GM19240 (cell line): Measurements from ENCODE around the gene GRAP.

ENCODE experiments used
- DNase-seq: peaks from one replicate; pipeline ENCODE4 v3.0.0; 2011; ENCODE audit warnings: low spot score; ENCODE audit not compliant: insufficient read length

The GRAP gene

GRCh38 chr17:19003543-19004420 lies 43.0 kb downstream of the GRAP start:
- DNase-seq: no peak

DNA sequence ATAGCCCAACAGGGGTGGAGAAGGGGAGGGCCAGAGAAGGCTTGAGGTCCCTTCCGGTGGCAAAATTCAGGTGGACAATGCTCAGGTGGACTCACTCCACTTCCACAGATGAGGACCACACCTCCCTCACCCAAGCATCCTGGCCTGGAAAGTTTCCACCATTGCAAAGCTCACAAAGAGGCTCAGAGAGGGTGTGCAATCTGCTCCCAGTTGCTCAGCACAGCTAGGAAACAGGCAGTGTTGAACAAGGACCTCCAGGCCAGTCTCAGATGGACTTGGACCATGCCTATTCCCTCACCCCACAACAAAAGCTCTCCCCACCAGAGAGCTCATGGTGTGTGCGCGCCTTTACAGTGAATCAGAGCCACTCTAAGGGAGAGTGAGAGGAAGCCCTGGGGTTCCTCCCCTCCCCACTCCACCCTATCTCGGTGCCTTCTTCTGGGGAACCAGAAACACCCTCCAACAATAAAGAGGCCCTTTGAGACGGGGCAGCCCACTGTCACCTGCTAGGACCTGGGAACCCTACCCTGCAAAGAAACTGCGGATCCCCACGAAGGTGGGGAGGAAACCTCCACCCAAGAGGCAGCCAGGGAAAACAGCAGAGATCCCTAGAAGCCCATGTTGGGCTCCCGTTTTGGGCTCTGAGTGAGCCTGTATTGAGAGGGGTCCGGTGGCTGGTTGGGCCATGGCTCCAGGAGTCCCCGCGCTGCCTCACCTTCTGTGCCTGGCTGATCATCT lies 43.8 kb downstream of the GRAP start:
- no peak for DNase-seq

GRCh38 chr17:19001907-19002590 lies 44.7 kb downstream of the GRAP start:
- DNase-seq: no peak

DNA sequence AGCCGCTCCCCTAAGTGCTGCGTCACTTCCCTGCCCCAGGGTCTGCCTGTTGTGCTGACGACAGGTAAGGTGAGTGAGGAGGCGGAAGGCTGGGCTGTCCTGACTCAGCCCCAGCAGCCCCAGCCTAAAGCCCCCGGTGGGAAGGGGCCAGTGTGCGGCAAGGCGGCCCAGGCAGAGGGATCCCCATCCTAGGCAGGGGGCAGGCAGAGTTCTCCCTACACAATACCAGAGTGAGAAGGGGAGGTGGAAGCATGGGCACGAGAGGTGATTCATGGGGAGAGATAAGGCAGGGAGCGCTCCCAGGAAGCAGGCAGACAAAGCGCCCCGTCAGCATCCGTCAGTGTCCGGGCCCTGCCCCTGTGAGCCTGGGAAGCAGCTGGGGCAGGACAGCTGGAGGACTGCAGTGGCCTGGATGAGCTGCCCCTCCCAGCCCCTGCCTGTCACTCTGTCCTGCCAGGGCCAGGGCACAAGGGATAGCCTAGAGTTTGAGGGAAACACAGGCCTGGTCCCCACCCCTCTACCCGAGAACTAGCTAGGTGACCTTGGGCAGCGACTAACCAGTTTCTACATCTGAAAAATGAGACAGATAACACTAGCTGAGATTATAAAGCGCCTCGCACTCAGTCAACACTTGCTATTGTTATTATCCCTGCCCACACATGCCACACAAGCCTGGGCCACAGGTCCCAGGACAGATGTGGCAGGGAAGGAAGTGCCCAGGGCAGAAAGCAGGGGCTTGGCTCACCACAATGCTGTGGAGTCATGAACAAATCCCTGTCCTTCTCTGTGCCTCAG lies 46.0 kb downstream of the GRAP start:
- DNase-seq: no peak

DNA sequence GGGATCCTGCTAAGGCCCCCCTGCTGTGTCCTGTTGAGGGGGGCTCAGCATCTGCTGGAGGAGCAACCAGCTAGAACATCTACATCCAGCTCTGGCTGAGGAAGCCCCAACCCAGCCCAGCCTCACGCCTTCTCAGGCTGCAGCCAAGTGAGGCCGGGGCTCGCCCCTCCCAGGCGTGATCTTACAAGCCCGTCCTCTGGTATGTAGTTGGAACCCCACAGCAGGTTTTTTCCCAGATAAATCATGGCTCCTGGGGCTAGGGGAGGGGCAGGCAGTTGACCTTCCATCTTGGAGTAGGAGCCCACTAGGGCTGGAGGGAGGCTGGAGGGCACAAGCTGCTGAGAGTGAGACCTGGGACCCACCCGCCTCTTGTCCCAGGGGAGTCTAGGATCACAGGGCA lies 46.8 kb downstream of the GRAP start:
- DNase-seq: no peak

DNA sequence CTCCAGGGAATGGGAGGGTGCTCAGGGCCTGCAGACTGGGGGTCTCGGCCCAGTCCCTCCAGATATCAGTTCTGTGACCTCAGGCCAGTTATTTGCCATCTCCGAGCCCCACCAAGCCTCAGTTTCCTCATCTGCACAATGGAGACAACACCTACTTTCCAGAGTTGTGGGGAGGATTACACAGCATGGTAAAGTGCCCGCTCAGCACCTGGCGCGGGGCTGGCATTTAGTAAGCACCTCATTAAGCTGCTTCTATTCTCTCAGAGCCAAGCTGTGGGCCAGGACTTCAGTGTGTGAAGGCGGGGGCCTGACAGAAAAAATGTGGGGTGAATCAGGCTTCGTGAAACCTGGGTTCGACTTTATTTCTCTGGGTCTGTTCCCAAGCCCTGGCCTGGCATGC lies 47.4 kb downstream of the GRAP start:
- DNase-seq: no peak

- DNase-seq: no peak
Measured at GRCh38 chr17:18997650-18998196, 49.0 kb downstream of the GRAP start.

DNA sequence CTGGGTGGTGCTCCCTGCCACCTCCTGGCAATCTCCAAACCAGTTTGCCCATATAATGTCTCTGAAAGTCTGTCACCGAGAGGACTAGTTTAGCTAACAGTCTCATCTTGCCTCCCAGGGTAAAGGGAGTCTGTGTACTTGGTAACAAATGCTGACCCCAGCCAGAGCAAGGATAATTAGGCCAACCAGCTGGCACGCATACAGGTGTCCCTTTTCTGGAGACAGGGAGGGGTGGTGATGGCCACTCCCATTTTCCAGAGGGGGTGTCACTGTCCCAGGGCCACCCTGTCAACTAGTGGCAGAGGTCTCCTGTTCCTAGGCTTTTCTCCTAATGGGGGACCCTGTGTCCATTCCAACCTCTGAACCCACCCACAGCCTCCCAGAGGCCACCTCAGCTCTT lies 50.3 kb downstream of the GRAP start:
- no peak for DNase-seq

DNA sequence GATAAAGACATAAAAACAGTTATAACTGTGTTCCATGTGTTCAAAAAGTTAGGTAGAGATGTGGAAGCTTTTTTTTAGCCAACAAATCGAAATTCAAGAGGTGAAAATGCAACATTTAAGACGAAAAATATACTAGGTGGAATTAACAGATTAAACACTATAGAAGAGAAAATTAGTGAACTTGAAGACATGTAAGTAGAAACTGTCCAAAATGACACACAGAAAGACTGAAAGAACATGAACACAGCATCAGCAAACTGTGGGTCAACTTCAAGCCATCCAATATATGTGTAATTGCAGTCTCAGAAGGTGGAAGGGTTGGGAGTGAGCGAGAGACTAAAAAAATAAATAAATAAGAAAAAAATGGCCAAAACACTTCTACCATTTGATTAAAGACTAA lies 51.5 kb downstream of the GRAP start:
- no peak for DNase-seq

GRCh38 chr17:18994631-18995030 lies 52.1 kb downstream of the GRAP start:
- no peak for DNase-seq

DNA sequence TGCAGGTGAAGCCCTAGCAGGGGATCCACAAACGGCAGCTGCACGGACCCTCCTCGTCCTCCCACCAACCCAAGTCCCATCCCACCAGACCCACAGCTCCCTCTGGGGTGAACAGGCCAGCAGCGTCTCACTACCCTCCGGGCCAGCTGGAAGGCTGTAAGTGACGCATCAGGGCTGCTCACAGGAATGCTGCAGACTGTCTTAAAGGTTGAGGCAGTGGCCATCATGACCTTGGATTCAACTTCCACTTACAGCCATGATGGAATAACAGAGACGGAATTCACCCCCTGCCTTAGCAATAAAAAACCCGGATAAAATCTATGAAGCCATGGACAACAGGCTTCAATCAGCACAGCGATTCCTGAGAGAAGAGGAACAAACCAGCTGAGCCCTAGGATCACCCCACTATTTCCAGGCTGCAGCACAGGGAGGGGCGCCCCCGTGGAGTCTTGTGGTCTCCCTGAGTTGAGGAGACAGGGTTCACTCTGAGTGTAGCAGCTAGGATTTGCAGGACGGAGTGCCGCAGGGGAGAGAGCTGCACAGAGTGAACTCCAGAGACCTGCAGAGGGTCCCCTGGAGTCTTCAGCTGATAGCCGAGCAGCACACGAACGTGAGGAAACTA lies 52.7 kb downstream of the GRAP start:
- DNase-seq: no peak

GRCh38 chr17:18992454-18993130 lies 54.2 kb downstream of the GRAP start:
- no peak for DNase-seq

- DNase-seq: no peak
Measured at GRCh38 chr17:18991531-18992315, 55.0 kb downstream of the GRAP start.

- DNase-seq: no peak
Measured at GRCh38 chr17:18990331-18990730, 56.4 kb downstream of the GRAP start.

DNA sequence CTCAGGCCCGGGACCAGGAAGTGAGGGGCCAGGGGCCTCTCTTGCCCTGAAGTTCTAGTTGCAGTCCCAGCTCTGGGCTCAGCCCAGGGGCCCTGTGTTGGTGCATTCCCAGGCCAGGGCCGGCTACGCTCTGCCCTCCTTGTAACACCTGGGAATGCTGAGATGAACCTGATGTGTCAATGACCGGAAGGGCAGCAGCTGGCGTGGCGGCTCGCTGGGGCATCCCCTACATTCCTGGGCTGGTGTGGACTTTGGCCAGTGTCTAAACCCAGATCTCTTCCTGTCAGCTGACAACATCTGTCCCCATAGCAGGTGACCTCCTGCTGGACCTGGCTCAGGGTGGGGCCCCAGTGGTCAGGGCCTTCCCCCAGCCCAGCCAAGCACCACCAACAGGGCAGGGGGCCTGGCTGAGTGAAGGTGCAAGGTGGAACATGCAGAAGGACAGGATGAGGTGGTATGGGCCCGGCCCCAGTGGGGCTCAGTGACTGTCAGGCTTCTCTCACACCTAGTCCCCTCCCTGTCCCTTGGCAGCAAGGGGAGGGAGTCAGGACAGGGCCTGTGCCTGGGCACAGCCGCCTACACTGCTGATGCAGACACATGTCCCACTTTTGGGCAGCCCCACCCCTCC lies 58.1 kb downstream of the GRAP start:
- no peak for DNase-seq

DNA sequence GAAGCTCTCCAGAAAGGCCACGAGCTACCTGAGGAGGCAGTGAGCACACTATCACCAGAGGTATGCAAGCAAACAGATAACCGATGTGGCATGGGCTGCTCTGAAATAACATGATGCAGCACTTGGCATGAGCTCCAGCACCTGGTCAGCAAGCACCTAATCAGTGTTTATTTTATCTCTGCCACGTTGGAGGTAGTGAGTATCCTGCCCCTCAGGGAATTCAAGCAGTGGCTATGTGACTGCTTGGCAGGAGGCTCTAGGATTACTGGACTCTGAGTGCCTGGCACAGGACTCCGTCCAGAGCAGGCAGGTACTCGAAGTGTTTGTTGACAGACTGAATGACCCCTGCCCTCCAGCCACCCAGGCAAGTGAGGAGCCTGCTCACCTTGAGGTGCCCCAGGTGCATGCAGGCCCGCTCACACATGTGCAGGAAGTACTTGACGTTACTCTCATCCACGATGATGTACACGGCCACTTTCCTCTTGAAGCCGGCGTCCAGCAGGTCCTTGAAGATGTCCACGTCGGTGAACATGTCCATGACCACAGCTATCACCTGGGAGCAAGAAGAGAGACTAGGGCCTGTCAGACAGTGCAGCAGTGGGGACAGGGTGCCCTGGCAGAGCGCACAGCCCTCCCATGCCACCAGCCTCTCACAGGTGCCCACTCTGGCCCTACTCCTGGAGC lies 58.8 kb downstream of the GRAP start:
- no peak for DNase-seq

DNA sequence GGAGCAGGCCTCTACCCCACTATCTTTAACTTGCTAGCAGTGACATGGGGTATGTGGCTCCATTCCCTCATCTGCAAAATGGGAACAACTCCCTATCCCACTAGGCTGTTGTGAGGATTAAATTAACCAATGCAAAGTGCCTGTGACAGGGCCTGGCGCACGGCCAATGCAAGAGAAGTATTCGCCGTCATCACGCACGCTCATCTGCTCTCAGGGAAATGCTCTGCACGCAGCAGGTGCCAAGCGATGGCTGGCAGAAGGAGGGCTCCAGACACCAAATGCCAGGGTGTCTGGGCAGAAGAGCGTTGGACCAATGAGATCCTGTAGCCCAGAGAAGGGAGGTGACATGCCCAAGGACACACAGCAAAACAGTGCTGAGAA lies 59.5 kb downstream of the GRAP start:
- DNase-seq: no peak

DNA sequence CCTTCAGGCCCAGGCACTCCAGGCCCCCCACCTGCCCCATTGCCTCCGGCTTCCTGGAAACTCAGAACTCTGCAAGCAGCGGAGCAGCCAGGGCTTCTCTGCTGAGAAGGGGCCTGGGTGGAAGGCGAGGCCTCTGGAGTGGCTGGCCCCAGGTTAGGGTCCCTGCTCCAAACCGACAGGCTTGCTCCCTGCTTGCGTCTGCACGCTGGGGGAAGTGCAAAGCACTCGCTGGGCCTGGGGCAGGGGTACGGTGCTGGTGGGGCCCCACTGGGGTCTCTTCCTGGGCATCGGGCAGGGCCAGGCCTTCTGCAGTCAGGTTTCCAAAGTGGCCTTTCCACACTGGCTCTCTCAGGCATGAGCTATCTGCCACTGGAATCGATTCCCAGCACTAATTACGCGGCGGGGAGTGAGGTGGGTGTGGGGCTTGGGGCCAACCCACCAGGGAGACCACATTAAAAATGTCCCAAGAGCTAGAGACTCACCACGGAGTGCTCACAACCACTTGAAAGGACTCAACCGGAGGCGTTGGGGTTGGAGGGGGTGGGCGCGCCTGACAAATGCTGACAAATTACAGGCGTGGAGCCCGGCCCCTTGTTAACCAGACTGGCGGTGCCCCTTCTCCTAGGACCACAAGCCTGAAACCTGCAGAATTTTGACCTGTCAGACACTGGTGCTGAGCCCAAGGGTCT lies 60.1 kb downstream of the GRAP start:
- no peak for DNase-seq
